GM18858 (cell line): ENCODE results near the gene MT1H.
"Not testable (repeated sequence)": the region's sequence is repeated elsewhere in the genome, so short reads cannot be mapped to it uniquely, and the experiment has no call there.

ENCODE experiments used
- ATAC-seq: cut with Tn5 transposase; IDR thresholded peaks from one replicate; pipeline ENCODE4 v1.9.1; 2021; ENCODE audit not compliant: unreplicated experiment

MT1H gene

GRCh38 chr16:56717532-56717931 is 47.9 kb downstream of the MT1H start:
- ATAC-seq: not testable (repeated sequence)
